HG03097 (cell line): ENCODE results near the gene SEC22B.
"Not testable (repeated sequence)": the region's sequence is repeated elsewhere in the genome, so short reads cannot be mapped to it uniquely, and the experiment has no call there.

Experiments used
- ATAC-seq: cut with Tn5 transposase; IDR thresholded peaks from one replicate; pipeline ENCODE4 v1.9.1; 2021; ENCODE audit not compliant: unreplicated experiment, low FRiP score

The SEC22B gene

DNA sequence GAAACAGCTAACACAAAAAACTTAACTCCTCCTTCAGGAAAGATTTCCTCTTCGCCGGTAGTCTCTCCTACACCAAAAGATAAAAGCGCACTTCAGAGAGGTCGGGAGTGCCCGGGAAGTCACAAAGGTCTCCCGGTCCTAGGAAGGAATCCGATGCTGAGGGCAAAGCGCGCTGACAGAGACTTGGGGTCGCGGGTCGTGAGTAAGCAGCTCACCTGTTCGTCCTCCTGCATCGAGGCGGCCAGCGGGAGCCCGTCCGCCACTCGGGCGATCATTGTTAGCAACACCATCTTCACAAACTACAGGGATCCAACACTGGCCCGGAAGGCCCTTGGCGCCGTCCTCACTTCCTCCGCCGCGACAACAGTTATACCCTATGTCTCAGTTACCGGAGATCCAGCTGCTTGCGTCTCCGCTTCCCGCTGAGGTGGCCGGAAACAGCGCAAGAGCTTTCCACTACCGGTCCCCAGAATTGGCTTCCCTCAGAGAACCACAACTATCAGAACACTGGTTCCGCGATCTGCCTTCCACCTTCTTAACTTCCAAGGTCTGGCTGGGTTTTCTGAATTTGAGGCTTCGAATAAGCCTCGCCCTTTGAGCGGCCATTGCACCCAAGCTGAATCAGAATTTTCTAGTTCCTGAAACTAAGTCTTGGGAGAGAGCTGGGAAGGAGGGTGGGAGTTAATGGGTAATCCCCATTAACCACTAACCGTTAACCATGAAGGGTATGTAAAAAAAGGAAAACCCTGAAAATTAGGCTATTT, at the start of gene SEC22B:
SEC22B (minus strand) TSS at position 429 of the 764 bp plus-strand sequence; CDS start at position 290, 139 bp downstream.
- peak; percentile 96 for ATAC-seq

GRCh38 chr1:120217933-120218332, 41.6 kb upstream of the SEC22B start:
- not testable (repeated sequence) for ATAC-seq

DNA sequence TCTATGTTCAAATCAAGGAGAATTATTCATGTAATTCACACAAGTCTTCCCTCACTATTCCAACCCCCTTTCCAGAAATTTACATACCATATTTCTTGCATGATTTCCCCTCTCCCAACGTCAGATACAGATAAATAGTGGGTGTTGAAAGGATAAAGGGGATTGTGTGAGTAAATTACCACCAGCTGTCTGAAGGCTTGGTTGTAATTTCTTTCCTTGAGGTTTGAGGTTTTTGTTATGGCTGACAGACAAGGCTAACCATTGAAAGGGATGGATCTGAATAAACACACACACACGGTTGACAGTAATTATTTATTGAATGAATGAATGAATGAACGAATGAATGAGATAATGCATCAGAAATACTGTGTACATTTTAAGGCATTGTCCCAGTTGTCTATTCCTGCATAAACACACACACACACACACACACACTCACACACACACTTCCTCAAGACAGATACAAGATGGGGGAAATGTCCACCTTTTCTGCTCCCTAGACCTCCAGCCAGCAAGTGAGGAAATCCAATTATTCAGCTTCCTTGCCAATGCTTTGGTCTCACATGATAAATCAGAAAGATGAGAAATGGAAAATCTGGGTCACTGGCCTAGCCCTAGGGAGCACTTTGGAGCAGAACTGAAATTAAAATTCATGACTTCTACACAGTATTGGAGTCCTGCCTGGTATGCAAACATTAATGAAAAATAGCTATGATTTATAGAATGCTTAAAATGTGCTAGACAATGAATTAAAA, 41.0 kb upstream of the SEC22B start:
- ATAC-seq = not testable (repeated sequence)

DNA sequence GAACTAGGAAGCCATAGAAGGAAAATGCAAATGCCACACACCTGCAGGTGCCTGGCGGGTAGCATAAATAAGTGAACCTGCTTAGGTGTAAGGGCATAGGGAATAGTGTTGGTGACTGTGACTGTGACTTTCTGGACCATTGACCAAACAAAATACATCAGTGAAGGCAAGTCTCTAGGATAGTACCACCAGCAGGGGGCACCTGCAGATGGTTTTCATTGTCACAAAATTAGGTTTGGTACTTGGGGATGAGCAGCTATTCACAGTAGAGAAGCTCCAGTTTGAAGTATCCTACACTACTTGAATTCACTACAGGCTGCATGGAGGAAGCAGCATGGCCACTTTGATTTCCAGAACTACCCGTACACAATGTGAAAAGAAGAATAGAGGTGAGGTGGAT, 37.3 kb upstream of the SEC22B start:
- ATAC-seq = not testable (repeated sequence)

GRCh38 chr1:120210754-120211153, 34.4 kb upstream of the SEC22B start:
- not testable (repeated sequence) for ATAC-seq

GRCh38 chr1:120196863-120197775, 20.8 kb upstream of the SEC22B start:
- ATAC-seq = not testable (repeated sequence)

GRCh38 chr1:120188626-120189025, 12.3 kb upstream of the SEC22B start:
- ATAC-seq = not testable (repeated sequence)

GRCh38 chr1:120182176-120182707, 5.9 kb upstream of the SEC22B start:
- not testable (repeated sequence) for ATAC-seq

DNA sequence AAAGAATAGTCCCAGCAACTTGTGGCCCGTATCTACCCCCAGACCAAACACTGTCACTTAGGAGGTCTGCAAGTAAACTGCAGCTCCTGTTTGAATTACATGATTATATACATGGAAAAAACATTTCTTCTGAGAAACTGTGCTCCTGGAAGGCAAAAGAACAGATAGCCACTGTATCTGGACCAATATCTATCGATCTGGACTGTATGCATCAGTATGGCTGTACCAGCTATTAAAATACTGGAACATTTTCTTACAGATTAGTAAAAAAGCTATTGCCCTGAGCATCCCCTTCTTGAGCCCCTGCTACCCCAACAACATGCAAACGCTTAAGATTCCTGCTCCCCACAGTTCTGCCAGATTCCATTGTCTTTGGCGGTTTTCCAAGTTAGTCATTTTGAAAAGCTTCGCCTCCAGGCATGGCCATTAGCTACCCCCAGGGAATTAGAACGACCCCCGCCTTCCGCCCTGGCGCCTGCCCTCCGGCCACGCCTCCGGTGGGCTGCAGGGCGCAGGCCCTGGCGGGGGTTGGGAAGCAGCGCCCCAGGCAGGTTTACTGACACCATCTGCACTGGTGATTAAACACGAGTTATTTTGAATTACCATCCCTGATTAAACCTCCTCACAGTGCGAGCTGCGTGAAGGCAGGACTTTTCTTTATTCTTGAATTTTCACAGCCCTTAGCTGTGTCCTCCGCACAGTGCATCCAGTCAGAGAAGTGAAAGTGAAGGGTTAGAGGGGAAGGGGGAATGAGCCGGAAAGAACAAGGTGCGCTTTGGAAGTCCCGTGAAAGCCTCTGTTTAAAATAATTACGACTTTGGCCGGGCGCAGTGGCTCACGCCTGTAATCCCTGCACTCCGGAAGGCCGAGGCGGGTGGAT, 3.7 kb upstream of the SEC22B start:
- not testable (repeated sequence) for ATAC-seq

GRCh38 chr1:120178799-120179756, 2.8 kb upstream of the SEC22B start:
- ATAC-seq = no peak

DNA sequence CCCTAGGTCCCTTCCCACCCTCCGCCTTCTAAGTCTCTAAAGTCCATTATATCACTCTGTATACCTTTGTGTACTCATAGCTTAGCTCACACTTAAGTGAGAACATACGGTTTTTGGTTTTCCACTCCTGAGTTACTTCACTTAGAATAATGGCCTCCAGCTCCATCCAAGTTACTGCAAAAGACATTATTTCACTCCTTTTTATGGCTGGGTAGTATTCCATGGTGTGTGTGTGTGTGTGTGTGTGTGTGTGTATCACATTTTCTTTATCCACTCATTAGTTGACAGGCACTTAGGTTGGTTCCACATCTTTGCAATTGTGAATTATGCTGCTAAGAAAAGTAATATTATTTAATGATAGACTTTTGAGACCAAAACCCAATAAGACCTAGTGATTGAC, 1.7 kb upstream of the SEC22B start:
- ATAC-seq = not testable (repeated sequence)

GRCh38 chr1:120175688-120176087, 632 bp downstream of the SEC22B start:
- ATAC-seq = peak; percentile 4

- ATAC-seq = not testable (repeated sequence)
Observed at GRCh38 chr1:120164761-120165160, 11.6 kb downstream of the SEC22B start.

GRCh38 chr1:120162015-120162414, 14.3 kb downstream of the SEC22B start:
- ATAC-seq = not testable (repeated sequence)

- ATAC-seq = not testable (repeated sequence)
Observed at GRCh38 chr1:120158495-120158894, 17.8 kb downstream of the SEC22B start.

DNA sequence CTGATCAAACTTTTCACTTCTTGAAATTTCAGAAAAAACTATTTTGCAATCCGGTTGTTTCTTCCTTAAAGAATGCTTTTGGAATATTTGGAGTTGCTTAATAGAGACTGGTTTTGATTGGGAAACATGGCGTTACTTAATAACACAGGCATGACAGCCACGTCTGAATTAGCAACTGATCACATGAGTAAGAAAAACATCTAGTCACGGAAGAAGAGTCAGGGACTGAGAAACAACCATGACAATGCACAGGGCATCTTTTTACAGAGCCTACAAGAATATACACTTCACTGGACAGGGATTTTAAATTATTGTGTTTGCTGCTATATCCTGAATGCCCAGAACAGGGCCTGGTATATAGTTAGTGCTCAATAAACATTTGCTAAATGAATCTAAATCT, 18.2 kb downstream of the SEC22B start:
- not testable (repeated sequence) for ATAC-seq

- ATAC-seq = not testable (repeated sequence)
Observed at GRCh38 chr1:120150138-120150822, 26.0 kb downstream of the SEC22B start.
